Tibial nerve (tissue), 4 donors: ENCODE results near the gene MKS1. TPM values are rescaled to one million over a fixed set of nuclear protein-coding genes. Genes with fewer than 3 reads are reported as not detected.

Experiments used
- DNase-seq, 2 donors: peaks; one replicate each; pipeline ENCODE4 v3.0.0-alpha.2; 2019; ENCODE audit warnings: low spot score in 2 of 2
- H3K27ac ChIP-seq, 4 donors: fragments of 200-600 bp; sonication (generic) in 3 of 4; one replicate each; pipeline ENCODE4 v1.5.1; 2017 to 2019; ENCODE audit warnings: mild to moderate bottlenecking in 1 of 4
- H3K27me3 ChIP-seq, 2 donors: fragments of 200-600 bp; sonication (generic) in 1 of 2; one replicate each; pipeline versions ENCODE4 v1.5.1 to v1.6.0; 2017 to 2019
- H3K36me3 ChIP-seq, 3 donors: fragments of 200-600 bp; sonication (generic); one replicate each; pipeline ENCODE4 v1.5.1; 2018 to 2019
- H3K4me1 ChIP-seq, 4 donors: fragments of 200-600 bp; sonication (generic) in 3 of 4; one replicate each; pipeline ENCODE4 v1.5.1; 2017 to 2019
- H3K4me3 ChIP-seq, 4 donors: fragments of 200-600 bp; sonication (generic) in 3 of 4; one replicate each; pipeline ENCODE4 v1.5.1; 2017 to 2019; ENCODE audit warnings: mild to moderate bottlenecking in 1 of 4, moderate library complexity in 1 of 4
- H3K9me3 ChIP-seq, 4 donors: fragments of 200-600 bp; sonication (generic) in 3 of 4; one replicate each; pipeline ENCODE4 v1.5.1; 2017 to 2019
- EP300 ChIP-seq, 2 donors: sonication (generic); formaldehyde crosslinking; IDR thresholded peaks; one replicate each; pipeline ENCODE4 v1.6.1; 2017; ENCODE audit warnings: antibody characterized with exemption in 2 of 2, mild to moderate bottlenecking in 1 of 2
- POLR2A ChIP-seq, 2 donors: fragments of 450-650 bp; IDR thresholded peaks; one replicate each; pipeline ENCODE4 v1.6.1; 2017; ENCODE audit warnings: antibody characterized with exemption in 2 of 2, mild to moderate bottlenecking in 2 of 2, moderate library complexity in 2 of 2
- WGBS, 2 donors: methylation state at CpG; one replicate each; pipeline ENCODE4 v1.1.5; 2018; 5-methylcytosine and 5-hydroxymethylcytosine counted together
- total RNA-seq, 4 donors: library from RNA; depleted of rRNA; stranded (reverse); fragments of >200 nt; gene quantifications; one replicate each; pipeline ENCODE4 v1.1.0, GENCODE V29; 2016
- TF ChIP-seq, protein P1 (sequence below), 5 experiments: fragments of 200-600 bp in 3 of 5; fragments of 450-650 bp in 2 of 5; sonication (generic) in 3 of 5; IDR thresholded peaks; one replicate each; pipeline ENCODE4 v1.5.1; 2016 to 2019; ENCODE audit warnings: antibody characterized with exemption in 5 of 5, mild to moderate bottlenecking in 3 of 5, moderate library complexity in 2 of 5

Gene MKS1
- total RNA-seq, 4 donors from 2014 or later, result 15.7 to 25.1 (median 18.5) TPM

DNA sequence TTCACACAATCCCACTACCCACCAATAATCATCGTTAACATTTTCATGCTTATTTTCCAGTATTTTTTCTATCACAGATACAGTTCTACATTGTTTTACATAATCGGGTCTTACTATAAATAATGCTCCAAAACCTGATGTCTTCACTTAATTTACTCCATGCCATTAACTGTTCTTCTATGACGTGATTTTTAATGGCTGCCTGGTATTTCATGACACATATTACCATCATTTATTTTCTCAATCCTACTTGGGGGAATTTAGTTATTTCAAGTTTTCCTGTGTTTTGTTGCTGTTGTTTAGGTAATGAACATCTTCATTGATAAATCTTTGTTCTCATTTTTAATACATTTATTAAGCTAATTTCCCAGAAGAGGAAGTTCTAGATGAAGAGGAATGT lies 34.0 kb upstream of the MKS1 start:
- Histone ChIP-seq H3K27me3 (peaks cover 0 to 67% of the 10 kb centered on the region in 2 donors), H3K4me3 (no peak overlapping the region), H3K9me3 (no peaks in the 10 kb centered on the region), H3K36me3 (no peaks in the 10 kb centered on the region), H3K4me1 (peaks cover 0 to 14% (median 3%) of the 10 kb centered on the region in 4 donors), H3K27ac (no peak overlapping the region)
- TF ChIP-seq, protein P1, sequence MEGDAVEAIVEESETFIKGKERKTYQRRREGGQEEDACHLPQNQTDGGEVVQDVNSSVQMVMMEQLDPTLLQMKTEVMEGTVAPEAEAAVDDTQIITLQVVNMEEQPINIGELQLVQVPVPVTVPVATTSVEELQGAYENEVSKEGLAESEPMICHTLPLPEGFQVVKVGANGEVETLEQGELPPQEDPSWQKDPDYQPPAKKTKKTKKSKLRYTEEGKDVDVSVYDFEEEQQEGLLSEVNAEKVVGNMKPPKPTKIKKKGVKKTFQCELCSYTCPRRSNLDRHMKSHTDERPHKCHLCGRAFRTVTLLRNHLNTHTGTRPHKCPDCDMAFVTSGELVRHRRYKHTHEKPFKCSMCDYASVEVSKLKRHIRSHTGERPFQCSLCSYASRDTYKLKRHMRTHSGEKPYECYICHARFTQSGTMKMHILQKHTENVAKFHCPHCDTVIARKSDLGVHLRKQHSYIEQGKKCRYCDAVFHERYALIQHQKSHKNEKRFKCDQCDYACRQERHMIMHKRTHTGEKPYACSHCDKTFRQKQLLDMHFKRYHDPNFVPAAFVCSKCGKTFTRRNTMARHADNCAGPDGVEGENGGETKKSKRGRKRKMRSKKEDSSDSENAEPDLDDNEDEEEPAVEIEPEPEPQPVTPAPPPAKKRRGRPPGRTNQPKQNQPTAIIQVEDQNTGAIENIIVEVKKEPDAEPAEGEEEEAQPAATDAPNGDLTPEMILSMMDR (IDR thresholded peaks at IDR 0.05), result no peak
- no peak for TF ChIP-seq EP300 (IDR thresholded peaks at IDR 0.05)
- no peak for TF ChIP-seq POLR2A (IDR thresholded peaks at IDR 0.05)
- 75 to 79% methylated on average over 3 of the region's 3 CpGs for WGBS, 2 donors
- DNase-seq, result no peak

DNA sequence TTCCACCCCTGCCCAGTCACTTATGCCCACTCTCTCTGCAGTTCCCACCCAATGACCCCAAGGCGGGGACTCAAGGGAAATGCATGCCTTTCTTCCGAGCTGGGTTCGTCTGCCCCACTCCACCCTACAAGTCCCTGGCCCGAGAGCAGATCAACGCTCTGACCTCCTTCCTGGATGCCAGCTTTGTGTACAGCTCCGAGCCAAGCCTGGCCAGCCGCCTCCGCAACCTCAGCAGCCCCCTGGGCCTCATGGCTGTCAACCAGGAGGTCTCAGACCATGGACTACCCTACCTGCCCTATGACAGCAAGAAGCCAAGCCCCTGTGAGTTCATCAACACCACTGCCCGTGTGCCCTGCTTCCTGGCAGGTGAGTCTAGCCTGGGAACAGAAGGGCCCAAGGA lies 33.1 kb upstream of the MKS1 start:
- no peak for DNase-seq
- no peak overlapping the region for H3K27ac ChIP-seq
- WGBS, 2 donors, result 52 to 77% methylated on average over 7 to 9 of the region's 9 CpGs
- no peaks in the 10 kb centered on the region for H3K36me3 ChIP-seq
- no peaks in the 10 kb centered on the region for H3K9me3 ChIP-seq
- H3K4me3 ChIP-seq, result no peak overlapping the region
- TF ChIP-seq EP300 (IDR thresholded peaks at IDR 0.05) (no peak), POLR2A (IDR thresholded peaks at IDR 0.05) (no peak)
- TF ChIP-seq, protein P1 (IDR thresholded peaks at IDR 0.05), result no peak
- peaks cover 0 to 14% (median 3%) of the 10 kb centered on the region in 4 donors for H3K4me1 ChIP-seq
- peaks cover 0 to 61% of the 10 kb centered on the region in 2 donors for H3K27me3 ChIP-seq

DNA sequence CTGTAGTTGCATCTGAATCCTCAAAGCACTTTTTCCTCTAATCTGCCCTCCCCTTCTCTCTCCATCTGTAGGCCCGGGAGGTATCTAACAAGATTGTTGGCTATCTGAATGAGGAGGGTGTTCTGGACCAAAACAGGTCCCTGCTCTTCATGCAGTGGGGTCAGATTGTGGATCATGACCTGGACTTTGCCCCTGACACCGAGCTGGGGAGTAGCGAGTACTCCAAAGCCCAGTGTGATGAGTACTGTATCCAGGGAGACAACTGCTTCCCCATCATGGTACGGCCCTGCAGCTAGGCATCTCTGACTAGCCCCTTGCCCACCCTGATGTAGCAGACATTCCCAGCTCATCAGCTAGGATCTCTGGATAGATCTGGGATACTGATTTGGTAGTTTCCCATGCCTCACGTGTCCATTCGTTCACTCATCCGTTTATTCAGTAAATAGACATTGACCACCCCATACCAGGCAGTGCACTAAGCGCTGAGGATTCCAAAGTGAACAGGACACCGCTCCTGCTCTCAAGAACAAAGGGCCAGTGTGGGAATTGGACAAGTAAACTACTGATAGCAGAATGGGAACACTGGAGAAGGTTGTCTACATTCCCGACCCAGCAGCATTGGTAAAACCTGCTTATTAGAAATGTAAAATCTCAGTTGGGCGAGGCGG lies 31.4 kb upstream of the MKS1 start:
- no peak overlapping the region for H3K27ac ChIP-seq
- peaks cover 0 to 53% of the 10 kb centered on the region in 2 donors for H3K27me3 ChIP-seq
- WGBS, 2 donors, result 80 to 81% methylated on average over 12 of the region's 12 CpGs
- peaks cover 0 to 14% (median 3%) of the 10 kb centered on the region in 4 donors for H3K4me1 ChIP-seq
- TF ChIP-seq EP300 (IDR thresholded peaks at IDR 0.05) (no peak), POLR2A (IDR thresholded peaks at IDR 0.05) (no peak)
- TF ChIP-seq, protein P1 (IDR thresholded peaks at IDR 0.05), result no peak
- no peaks in the 10 kb centered on the region for H3K9me3 ChIP-seq
- no peak overlapping the region for H3K4me3 ChIP-seq
- no peak for DNase-seq
- H3K36me3 ChIP-seq, result no peaks in the 10 kb centered on the region

DNA sequence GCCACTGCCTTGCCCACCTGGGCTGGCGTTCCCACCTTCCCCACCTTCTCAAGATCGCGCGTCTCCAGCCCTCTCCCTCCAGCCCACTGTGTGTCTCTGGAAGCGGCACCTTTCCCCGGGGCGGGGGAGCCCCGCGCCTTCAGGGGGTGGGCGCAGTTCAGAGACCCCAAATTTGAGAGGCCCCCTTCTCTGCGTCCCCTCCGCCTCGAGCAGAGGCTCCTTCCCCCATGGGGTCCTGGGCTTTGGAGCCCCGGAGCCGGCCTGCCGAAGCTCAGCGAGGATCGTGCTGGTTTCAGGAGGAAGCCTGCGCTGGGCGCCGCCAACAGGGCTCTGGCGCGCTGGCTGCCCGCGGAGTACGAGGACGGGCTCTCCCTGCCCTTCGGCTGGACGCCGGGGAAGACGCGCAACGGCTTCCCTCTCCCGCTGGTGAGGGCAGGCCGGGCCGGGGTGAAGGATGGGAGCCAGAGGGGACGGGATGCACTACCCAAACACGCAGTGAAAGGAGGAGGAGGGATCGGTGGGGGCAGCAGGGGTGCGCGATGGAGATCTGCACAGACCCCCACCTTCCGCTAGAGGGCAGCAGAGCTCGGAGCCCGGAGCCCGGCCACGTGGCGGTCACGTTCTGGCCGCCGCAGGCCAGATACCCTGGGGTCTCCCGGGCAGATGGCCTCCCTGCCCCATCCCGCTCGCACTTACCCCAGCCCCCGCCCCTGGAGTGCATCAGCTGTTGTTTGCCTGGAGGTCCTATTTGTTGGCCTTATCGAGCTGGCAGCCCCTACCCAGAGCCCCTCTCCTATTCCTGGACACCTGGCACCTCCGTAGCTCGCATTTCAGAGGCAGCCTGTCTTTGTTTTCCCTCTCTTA lies 30.4 kb upstream of the MKS1 start:
- Histone ChIP-seq H3K4me1 (peaks cover 0 to 14% (median 3%) of the 10 kb centered on the region in 4 donors), H3K36me3 (no peaks in the 10 kb centered on the region), H3K9me3 (no peaks in the 10 kb centered on the region), H3K27ac (peak overlapping the region in 1 of 4 donors; percentile 10), H3K4me3 (peak overlapping the region; percentile 18 to 65 (median 56)), H3K27me3 (peaks cover 0 to 53% of the 10 kb centered on the region in 2 donors)
- DNase-seq, result peak in 1 of 2 donors; percentile 26
- TF ChIP-seq, protein P1 (IDR thresholded peaks at IDR 0.05), result peak; percentile 90 to 95 (median 92)
- TF ChIP-seq POLR2A (IDR thresholded peaks at IDR 0.05), result no peak
- no peak for TF ChIP-seq EP300 (IDR thresholded peaks at IDR 0.05)
- WGBS, 2 donors, result 10% methylated on average over 21 to 43 of the region's 57 CpGs

DNA sequence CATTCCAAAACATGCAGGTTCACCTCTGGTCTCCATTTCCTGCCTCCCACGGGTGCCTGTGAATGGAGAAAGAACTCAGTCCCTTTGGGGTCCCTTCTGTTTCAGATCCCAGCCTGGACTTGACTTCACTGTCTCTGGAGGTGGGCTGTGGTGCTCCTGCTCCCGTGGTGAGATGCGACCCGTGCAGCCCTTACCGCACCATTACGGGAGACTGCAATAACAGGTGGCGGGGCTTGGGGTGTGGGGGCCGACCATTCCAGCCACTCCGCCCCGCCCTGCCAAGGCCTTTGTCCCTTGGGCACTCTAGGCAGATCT lies 29.9 kb upstream of the MKS1 start:
- no peak for TF ChIP-seq POLR2A (IDR thresholded peaks at IDR 0.05)
- no peak for TF ChIP-seq EP300 (IDR thresholded peaks at IDR 0.05)
- TF ChIP-seq, protein P1 (IDR thresholded peaks at IDR 0.05), result no peak
- 13 to 36% methylated on average over 10 of the region's 10 CpGs for WGBS, 2 donors
- H3K9me3 ChIP-seq, result no peaks in the 10 kb centered on the region
- no peak for DNase-seq
- peak overlapping the region in 3 of 4 donors; percentile 54 to 65 (median 57) for H3K4me3 ChIP-seq
- H3K27me3 ChIP-seq, result peaks cover 0 to 47% of the 10 kb centered on the region in 2 donors
- H3K27ac ChIP-seq, result no peak overlapping the region
- H3K36me3 ChIP-seq, result no peaks in the 10 kb centered on the region
- H3K4me1 ChIP-seq, result peaks cover 0 to 14% (median 3%) of the 10 kb centered on the region in 4 donors
